Heart left ventricle (tissue), 16 donors: Measurements from ENCODE around the gene KATNAL1. TPM values are rescaled to one million over a fixed set of nuclear protein-coding genes. Genes with fewer than 3 reads are reported as not detected.

Experiments used
- ATAC-seq, 4 donors: fragments of 200-7000 bp; cut with Tn5 transposase; one replicate each; pipeline ENCODE4 v1.9.1; 2020 to 2022; ENCODE audit warnings: moderate library complexity in 4 of 4, mild to moderate bottlenecking in 3 of 4, moderate number of reproducible peaks in 1 of 4
- DNase-seq, 5 donors: peaks; one replicate each; pipeline ENCODE4 v3.0.0-alpha.2; 2020
- H3K27ac ChIP-seq, 12 donors: fragments of 200-600 bp; sonication (generic) in 4 of 12; one replicate each; pipeline versions ENCODE4 v1.5.0 to v1.8.0; 2016 to 2022; ENCODE audit warnings: mild to moderate bottlenecking in 2 of 12
- H3K27me3 ChIP-seq, 9 donors: fragments of 200-600 bp; sonication (generic) in 2 of 9; one replicate each; pipeline versions ENCODE4 v1.5.1 to v1.8.0; 2016 to 2022; ENCODE audit warnings: mild to moderate bottlenecking in 3 of 9
- H3K36me3 ChIP-seq, 9 donors: fragments of 200-600 bp; sonication (generic) in 2 of 9; one replicate each; pipeline versions ENCODE4 v1.5.0 to v1.8.0; 2018 to 2022; ENCODE audit warnings: mild to moderate bottlenecking in 2 of 9
- H3K4me1 ChIP-seq, 12 donors: fragments of 200-600 bp; sonication (generic) in 4 of 12; one replicate each; pipeline versions ENCODE4 v1.5.0 to v1.8.0; 2016 to 2022; ENCODE audit warnings: mild to moderate bottlenecking in 3 of 12
- H3K4me3 ChIP-seq, 12 donors: fragments of 200-600 bp; sonication (generic) in 4 of 12; one replicate each; pipeline versions ENCODE4 v1.5.0 to v1.8.0; 2017 to 2022; ENCODE audit warnings: mild to moderate bottlenecking in 9 of 12, moderate library complexity in 4 of 12
- H3K9me3 ChIP-seq, 12 donors: fragments of 200-600 bp; sonication (generic) in 4 of 12; one replicate each; pipeline versions ENCODE4 v1.5.0 to v1.8.0; 2016 to 2022; ENCODE audit warnings: mild to moderate bottlenecking in 1 of 12
- CTCF ChIP-seq, 12 donors: fragments of 200-600 bp; sonication (generic) in 4 of 12; IDR thresholded peaks; one replicate each; pipeline versions ENCODE4 v1.5.0 to v1.8.0; 2018 to 2022; ENCODE audit warnings: antibody characterized with exemption in 12 of 12, mild to moderate bottlenecking in 5 of 12
- POLR2A ChIP-seq, 2 donors: fragments of 450-650 bp; IDR thresholded peaks; one replicate each; pipeline ENCODE4 v1.6.1; 2017; ENCODE audit warnings: antibody characterized with exemption in 2 of 2, mild to moderate bottlenecking in 2 of 2, moderate library complexity in 2 of 2
- WGBS, 4 donors: extraction: QIAGEN DNeasy Blood & Tissue Kit in 2 of 4; methylation state at CpG; one replicate each; pipeline versions ENCODE4 v1.1.5 to v1.1.7; 2013 to 2018; 5-methylcytosine and 5-hydroxymethylcytosine counted together
- intact Hi-C, 10 donors: fragments of 100-400 bp; cut with DNase I; formaldehyde crosslinking; loops; one replicate each; pipeline versions ENCODE4 v1.11.1 to v1.14.2; 2022
- polyA plus RNA-seq, 2 donors: library from polyadenylated mRNA; stranded (reverse); fragments of 200-250 nt; gene quantifications; one replicate each; pipeline ENCODE4 v1.2.3, GENCODE V29; 2013
- total RNA-seq, 9 donors: library from RNA; depleted of rRNA in 2 of 9; stranded (reverse); fragments of >200 nt in 2 of 9; fragmentation: NEBNext Ultra II Directional in 3 of 9; extraction: Animal tissue kit (Norgen Biotek cat#: 25700) in 3 of 9; gene quantifications; one replicate each; pipeline versions ENCODE4 v1.1.0 to v1.2.4, GENCODE V29; 2016 to 2023
- donor health status: ischemic (EF 13 %, LVEDD 7.1; RV severe dilation, severe dysfunction).
- donor health status: healthy with polysubstance abuse.
- donor health status: DM: no; HTN: yes; CAD: no.
- donor health status: DM: no; HTN: no; CAD: no.
- donor health status: ischemic (EF 25% LVEDD 6.9; RV normal size, moderate dysfunction).
- donor health status: ischemic (EF 25% LVEDD 5.7; RV mildly dilated, moderate dysfunction).
- donor health status: healthy.
- donor health status: DM: yes; HTN: yes; CAD: no.
- donor health status: ischemic (EF 35%, LVEDD 5.7; RV mildly dilated, moderate dysfunction).
- donor health status: nonischemic (EF 11% LVEDD 7.7; RV severe dilation, severe dysfunction).
- donor health status: DM: yes; HTN: yes; CAD: no.
- donor health status: PGD.
- donor health status: ischemic (EF 29% LVEDD 5.4; RV normal size, mild dysfunction).
- donor health status: nonischemic (EF 23%, LVEDD 6.1; RV moderate dilation, normal function).

The KATNAL1 gene
- total and polyA plus RNA-seq, 11 donors = 4.6 to 55.3 (median 49.6) TPM

- Histone ChIP-seq H3K9me3 (no peaks in the 10 kb centered on the region), H3K27me3 (no peaks in the 10 kb centered on the region), H3K36me3 (no peaks in the 10 kb centered on the region), H3K4me3 (no peak overlapping the region), H3K27ac (peak overlapping the region in 1 of 12 donors; percentile 20), H3K4me1 (peaks cover 0 to 55% (median 18%) of the 10 kb centered on the region in 12 donors)
- TF ChIP-seq POLR2A (IDR thresholded peaks at IDR 0.05) (no peak), CTCF (IDR thresholded peaks at IDR 0.05) (no peak)
- intact Hi-C loops = loop anchor here in 1 of 10 donors (10.0 kb wide), 1 partner anchor 86 kb away; no protein-coding TSS in a partner anchor
- 44 to 50% (median 48%) methylated on average over 4 of the region's 4 CpGs for WGBS, 4 donors
- no peak for ATAC-seq
- DNase-seq = no peak
Measured at GRCh38 chr13:30319130-30319529, 11.8 kb upstream of the KATNAL1 start.

- Histone ChIP-seq H3K4me3 (no peak overlapping the region), H3K9me3 (no peaks in the 10 kb centered on the region), H3K4me1 (peaks cover 0 to 66% (median 26%) of the 10 kb centered on the region in 12 donors), H3K36me3 (no peaks in the 10 kb centered on the region), H3K27me3 (no peaks in the 10 kb centered on the region), H3K27ac (peak overlapping the region in 2 of 12 donors; percentile 19 to 26)
- DNase-seq (no peak), ATAC-seq (peak in 2 of 4 donors; percentile 9 to 43)
- 62 to 78% (median 67%) methylated on average over 1 of the region's 1 CpG for WGBS, 4 donors
- intact Hi-C loops = loop anchor here in 1 of 10 donors (10.0 kb wide), 1 partner anchor 87 kb away; no protein-coding TSS in a partner anchor
- TF ChIP-seq POLR2A (IDR thresholded peaks at IDR 0.05) (no peak), CTCF (IDR thresholded peaks at IDR 0.05) (no peak)
Measured at GRCh38 chr13:30318026-30318425, 10.7 kb upstream of the KATNAL1 start.

- H3K4me1 ChIP-seq = peaks cover 0 to 73% (median 35%) of the 10 kb centered on the region in 12 donors
Measured at GRCh38 chr13:30314562-30314961, 7.2 kb upstream of the KATNAL1 start.

GRCh38 chr13:30314069-30314468 is 6.7 kb upstream of the KATNAL1 start:
- intact Hi-C loops = loop anchor here in 1 of 10 donors (10.0 kb wide), 1 partner anchor 91 kb away; no protein-coding TSS in a partner anchor

More at GRCh38 chr13:30314562-30314961, 7.2 kb upstream of the KATNAL1 start:
- WGBS, 4 donors = 55 to 70% (median 63%) methylated on average over 2 of the region's 2 CpGs
- intact Hi-C loops = loop anchor here in 1 of 10 donors (10.0 kb wide), 1 partner anchor 90 kb away; no protein-coding TSS in a partner anchor
- H3K4me3 ChIP-seq = no peak overlapping the region
- DNase-seq (no peak), ATAC-seq (peak in 1 of 4 donors; percentile 39)
- no peaks in the 10 kb centered on the region for H3K9me3 ChIP-seq
- no peaks in the 10 kb centered on the region for H3K36me3 ChIP-seq
- TF ChIP-seq POLR2A (IDR thresholded peaks at IDR 0.05) = no peak
- no peak for TF ChIP-seq CTCF (IDR thresholded peaks at IDR 0.05)
- peak overlapping the region in 3 of 12 donors; percentile 18 to 57 (median 31) for H3K27ac ChIP-seq
- H3K27me3 ChIP-seq = no peaks in the 10 kb centered on the region

More at GRCh38 chr13:30314069-30314468, 6.7 kb upstream of the KATNAL1 start:
- H3K36me3 ChIP-seq = no peaks in the 10 kb centered on the region
- no peak for TF ChIP-seq CTCF (IDR thresholded peaks at IDR 0.05)
- no peak for TF ChIP-seq POLR2A (IDR thresholded peaks at IDR 0.05)
- H3K4me1 ChIP-seq = peaks cover 0 to 68% (median 33%) of the 10 kb centered on the region in 12 donors
- peak overlapping the region in 3 of 12 donors; percentile 8 to 14 (median 10) for H3K27ac ChIP-seq
- no peak overlapping the region for H3K4me3 ChIP-seq
- 93 to 96% (median 94%) methylated on average over 2 of the region's 2 CpGs for WGBS, 4 donors
- no peaks in the 10 kb centered on the region for H3K27me3 ChIP-seq
- no peaks in the 10 kb centered on the region for H3K9me3 ChIP-seq
- DNase-seq = no peak
- ATAC-seq = no peak
